Suprapubic skin (tissue), 4 donors: Measurements from ENCODE around the gene ADCK2. TPM values are rescaled to one million over a fixed set of nuclear protein-coding genes. Genes with fewer than 3 reads are reported as not detected.
"Not testable (repeated sequence)": the region's sequence is repeated elsewhere in the genome, so short reads cannot be mapped to it uniquely, and the experiment has no call there.

Experiments used
- DNase-seq, 2 donors: peaks; one replicate each; pipeline ENCODE4 v3.0.0-alpha.2; 2019; ENCODE audit warnings: low spot score in 2 of 2
- H3K27ac ChIP-seq: fragments of 200-600 bp; sonication (generic); one replicate; pipeline ENCODE4 v1.5.1; 2019
- H3K27me3 ChIP-seq: fragments of 200-600 bp; sonication (generic); one replicate; pipeline ENCODE4 v1.5.1; 2019
- H3K36me3 ChIP-seq: fragments of 200-600 bp; sonication (generic); one replicate; pipeline ENCODE4 v1.5.1; 2019
- H3K4me1 ChIP-seq: fragments of 200-600 bp; sonication (generic); one replicate; pipeline ENCODE4 v1.5.1; 2019
- H3K4me3 ChIP-seq: fragments of 200-600 bp; sonication (generic); one replicate; pipeline ENCODE4 v1.5.1; 2019; ENCODE audit warnings: mild to moderate bottlenecking
- H3K9me3 ChIP-seq: fragments of 200-600 bp; sonication (generic); one replicate; pipeline ENCODE4 v1.5.1; 2019
- CTCF ChIP-seq, 2 donors: fragments of 200-600 bp in 1 of 2; fragments of 450-650 bp in 1 of 2; sonication (generic) in 1 of 2; IDR thresholded peaks; one replicate each; pipeline ENCODE4 v1.5.1; 2016 to 2019; ENCODE audit warnings: antibody characterized with exemption in 2 of 2, mild to moderate bottlenecking in 1 of 2, moderate library complexity in 1 of 2
- EP300 ChIP-seq: sonication (generic); formaldehyde crosslinking; IDR thresholded peaks from one replicate; pipeline ENCODE4 v1.6.1; 2017; ENCODE audit warnings: antibody characterized with exemption
- POLR2A ChIP-seq, 2 donors: fragments of 450-650 bp; IDR thresholded peaks; one replicate each; pipeline ENCODE4 v1.6.1; 2017; ENCODE audit warnings: antibody characterized with exemption in 2 of 2, mild to moderate bottlenecking in 2 of 2, moderate library complexity in 2 of 2
- POLR2AphosphoS5 ChIP-seq, 3 donors: sonication (generic); formaldehyde crosslinking; IDR thresholded peaks; one replicate each; pipeline ENCODE4 v1.6.1; 2017; ENCODE audit warnings: antibody characterized with exemption in 3 of 3
- WGBS: methylation state at CpG from one replicate; pipeline ENCODE4 v1.1.5; 2018; 5-methylcytosine and 5-hydroxymethylcytosine counted together
- total RNA-seq, 4 donors: library from RNA; depleted of rRNA; stranded (reverse); fragments of >200 nt; gene quantifications; one replicate each; pipeline ENCODE4 v1.1.0, GENCODE V29; 2016

The ADCK2 gene
- total RNA-seq, 4 donors from 2014 or later = 41.2 to 65.9 (median 53.3) TPM

- Histone ChIP-seq H3K4me1 (peaks cover 11% of the 10 kb centered on the region), H3K36me3 (peaks cover 42% of the 10 kb centered on the region), H3K4me3 (no peak overlapping the region), H3K9me3 (no peaks in the 10 kb centered on the region), H3K27ac (no peak overlapping the region), H3K27me3 (no peaks in the 10 kb centered on the region)
- TF ChIP-seq EP300 = no peak
- no peak for TF ChIP-seq POLR2A (IDR thresholded peaks at IDR 0.05)
- TF ChIP-seq CTCF (IDR thresholded peaks at IDR 0.05) = no peak
- TF ChIP-seq POLR2AphosphoS5 (IDR thresholded peaks at IDR 0.05) = no peak
- 91% methylated on average over 10 of the region's 10 CpGs for WGBS
- DNase-seq = no peak
Measured at GRCh38 chr7:140702774-140703173, 30.0 kb downstream of the ADCK2 start.

GRCh38 chr7:140704205-140704604 lies 31.5 kb downstream of the ADCK2 start:
- peaks cover 42% of the 10 kb centered on the region for H3K36me3 ChIP-seq
- H3K9me3 ChIP-seq = no peaks in the 10 kb centered on the region
- DNase-seq = no peak
- no peak overlapping the region for H3K27ac ChIP-seq
- 96% methylated on average over 2 of the region's 2 CpGs for WGBS
- no peak overlapping the region for H3K4me3 ChIP-seq
- TF ChIP-seq POLR2AphosphoS5 (IDR thresholded peaks at IDR 0.05) = no peak
- no peaks in the 10 kb centered on the region for H3K27me3 ChIP-seq
- no peaks in the 10 kb centered on the region for H3K4me1 ChIP-seq

- H3K27me3 ChIP-seq = no peaks in the 10 kb centered on the region
- H3K9me3 ChIP-seq = no peaks in the 10 kb centered on the region
- no peak for DNase-seq
- H3K4me3 ChIP-seq = no peak overlapping the region
- no peaks in the 10 kb centered on the region for H3K4me1 ChIP-seq
- TF ChIP-seq CTCF (IDR thresholded peaks at IDR 0.05) = no peak
- TF ChIP-seq POLR2AphosphoS5 (IDR thresholded peaks at IDR 0.05) = no peak
- TF ChIP-seq POLR2A (IDR thresholded peaks at IDR 0.05) = no peak
- no peak for TF ChIP-seq EP300
- peaks cover 42% of the 10 kb centered on the region for H3K36me3 ChIP-seq
- no peak overlapping the region for H3K27ac ChIP-seq
- 89% methylated on average over 5 of the region's 5 CpGs for WGBS
Measured at GRCh38 chr7:140707132-140707531, 34.4 kb downstream of the ADCK2 start.

- not testable (repeated sequence) for H3K9me3 ChIP-seq, H3K4me3 ChIP-seq, DNase-seq, H3K4me1 ChIP-seq, H3K27ac ChIP-seq, H3K27me3 ChIP-seq
- 99% methylated on average over 4 of the region's 4 CpGs for WGBS
- H3K36me3 ChIP-seq = peaks cover 33% of the 10 kb centered on the region
Measured at GRCh38 chr7:140708764-140709163, 36.0 kb downstream of the ADCK2 start.

GRCh38 chr7:140712392-140712791 lies 39.6 kb downstream of the ADCK2 start:
- not testable (repeated sequence) for H3K36me3 ChIP-seq, H3K27ac ChIP-seq, H3K9me3 ChIP-seq, H3K27me3 ChIP-seq, H3K4me1 ChIP-seq, H3K4me3 ChIP-seq, DNase-seq

GRCh38 chr7:140714331-140715040 lies 41.7 kb downstream of the ADCK2 start:
- TF ChIP-seq POLR2A (IDR thresholded peaks at IDR 0.05) = no peak
- no peak for TF ChIP-seq POLR2AphosphoS5 (IDR thresholded peaks at IDR 0.05)
- no peak for TF ChIP-seq CTCF (IDR thresholded peaks at IDR 0.05)
- no peak for TF ChIP-seq EP300
- 89% methylated on average over 10 of the region's 10 CpGs for WGBS

GRCh38 chr7:140719721-140720120 lies 47.0 kb downstream of the ADCK2 start:
- Histone ChIP-seq H3K4me1 (no peaks in the 10 kb centered on the region), H3K27ac (no peak overlapping the region), H3K36me3 (no peaks in the 10 kb centered on the region), H3K27me3 (no peaks in the 10 kb centered on the region), H3K9me3 (no peaks in the 10 kb centered on the region), H3K4me3 (no peak overlapping the region)
- no peak for DNase-seq
- TF ChIP-seq POLR2AphosphoS5 (IDR thresholded peaks at IDR 0.05) = no peak
- no peak for TF ChIP-seq POLR2A (IDR thresholded peaks at IDR 0.05)
- TF ChIP-seq CTCF (IDR thresholded peaks at IDR 0.05) = no peak
- TF ChIP-seq EP300 = no peak
- 56% methylated on average over 5 of the region's 5 CpGs for WGBS

More at GRCh38 chr7:140714331-140715040, 41.7 kb downstream of the ADCK2 start:
- H3K9me3 ChIP-seq = no peaks in the 10 kb centered on the region
- DNase-seq = no peak
- no peak overlapping the region for H3K27ac ChIP-seq
- H3K4me1 ChIP-seq = no peaks in the 10 kb centered on the region
- no peaks in the 10 kb centered on the region for H3K27me3 ChIP-seq
- no peaks in the 10 kb centered on the region for H3K36me3 ChIP-seq
- H3K4me3 ChIP-seq = no peak overlapping the region
